Left lung (tissue), 14 donors: ENCODE results near the gene WFDC11. TPM values are rescaled to one million over a fixed set of nuclear protein-coding genes. Genes with fewer than 3 reads are reported as not detected.
"Not testable (repeated sequence)": the region's sequence is repeated elsewhere in the genome, so short reads cannot be mapped to it uniquely, and the experiment has no call there.

ENCODE experiments used
- ATAC-seq: fragments of 200-7000 bp; cut with Tn5 transposase; one replicate; pipeline ENCODE4 v1.9.1; 2020; ENCODE audit warnings: moderate library complexity
- DNase-seq, 4 donors: peaks; one replicate each; pipeline ENCODE4 v3.0.0-alpha.2; 2013 to 2020
- H3K27ac ChIP-seq, 2 donors: fragments of 200-600 bp; sonication (generic) in 1 of 2; one replicate each; pipeline versions ENCODE4 v1.5.0 to v1.8.0; 2020 to 2021
- H3K27me3 ChIP-seq, 2 donors: fragments of 200-600 bp; sonication (generic) in 1 of 2; one replicate each; pipeline versions ENCODE4 v1.5.0 to v1.8.0; 2020 to 2021
- H3K36me3 ChIP-seq, 2 donors: fragments of 200-600 bp; sonication (generic) in 1 of 2; one replicate each; pipeline versions ENCODE4 v1.5.0 to v1.8.0; 2020 to 2021
- H3K4me1 ChIP-seq, 2 donors: fragments of 200-600 bp; one replicate each; pipeline ENCODE4 v1.8.0; 2021
- H3K4me3 ChIP-seq, 2 donors: fragments of 200-600 bp; sonication (generic) in 1 of 2; one replicate each; pipeline versions ENCODE4 v1.5.0 to v1.8.0; 2020 to 2021; ENCODE audit warnings: mild to moderate bottlenecking in 1 of 2
- H3K9me3 ChIP-seq, 2 donors: fragments of 200-600 bp; sonication (generic) in 1 of 2; one replicate each; pipeline versions ENCODE4 v1.5.0 to v1.8.0; 2020 to 2021
- CTCF ChIP-seq, 2 donors: fragments of 200-600 bp; sonication (generic) in 1 of 2; IDR thresholded peaks; one replicate each; pipeline versions ENCODE4 v1.5.0 to v1.8.0; 2021; ENCODE audit warnings: antibody characterized with exemption in 2 of 2
- intact Hi-C, 2 donors: fragments of 100-400 bp; cut with DNase I; formaldehyde crosslinking; loops; one replicate each; pipeline versions ENCODE4 v1.11.2 to v1.14.2; 2022
- long read RNA-seq, 12 donors: library from polyadenylated mRNA in 2 of 12; unstranded in 2 of 12; transcript quantifications; one replicate each; pipeline ENCODE4 v2.0.0 and lab custom pipeline, GENCODE V29; 2019 to 2026
- polyA plus RNA-seq, 6 donors: library from polyadenylated mRNA; unstranded; fragments of 120-200 nt; gene quantifications; one replicate each; pipeline ENCODE4 v1.2.1, GENCODE V29; 2013; ENCODE audit not compliant: insufficient read length in 6 of 6
- total RNA-seq, 2 donors: library from RNA; stranded (reverse); fragmentation: NEBNext Ultra II Directional; extraction: Animal tissue kit (Norgen Biotek cat#: 25700); gene quantifications; one replicate each; pipeline ENCODE4 v1.2.1, GENCODE V29; 2021
- donor health status: DM: no; HTN: yes; CAD: no.
- donor health status: DM: no; HTN: no; CAD: no.

The WFDC11 gene
- total RNA-seq (not detected), polyA plus RNA-seq (not detected)
- long read RNA-seq, donor 1 = 0 reads
- long read RNA-seq, donor 2 = 0 reads
- long read RNA-seq, donor 3 = 0 reads
- long read RNA-seq, donor 4 = 0 reads
- long read RNA-seq, donor 5 = 0 reads
- long read RNA-seq, donor 6 = 0 reads
- long read RNA-seq, donor 7 = 0 reads
- long read RNA-seq, donor 8 = 0 reads
- long read RNA-seq, donor 9 = 0 reads
- long read RNA-seq, donor 10 = 0 reads
- long read RNA-seq, donor 11 = 0 reads
- long read RNA-seq, donor 12 = 0 reads

DNA sequence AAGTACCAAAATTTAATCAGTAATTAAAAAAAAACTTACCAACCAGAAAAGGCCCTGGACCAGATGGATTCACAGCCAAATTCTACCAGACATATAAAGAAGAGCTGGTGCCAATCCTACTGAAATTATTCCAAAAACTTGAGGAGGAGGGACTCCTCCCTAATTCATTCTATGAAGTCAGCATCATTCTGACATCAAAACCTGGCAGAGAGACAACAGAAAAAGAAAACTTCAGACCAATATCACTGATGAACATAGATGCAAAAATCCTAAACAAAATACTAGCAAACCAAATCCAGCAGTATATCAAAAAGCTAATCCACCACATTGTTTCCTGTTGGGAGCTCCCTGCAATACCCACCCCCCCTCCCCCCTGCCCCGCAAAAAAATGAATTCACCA is at the start of gene WFDC11:
TSS of gene WFDC11 (minus strand) at position 101 of the 400 bp plus-strand sequence. CDS start 19,639 bp downstream, outside the sequence.
- no peaks in the 10 kb centered on the region for H3K36me3 ChIP-seq
- intact Hi-C loops = no loop called here
- ATAC-seq (no peak), DNase-seq (no peak)
- TF ChIP-seq CTCF (IDR thresholded peaks at IDR 0.05) = no peak
- H3K27me3 ChIP-seq = no peaks in the 10 kb centered on the region
- no peaks in the 10 kb centered on the region for H3K4me1 ChIP-seq
- no peak within 1 kb of the TSS for H3K4me3 ChIP-seq
- no peaks in the 10 kb centered on the region for H3K9me3 ChIP-seq
- no peak within 1 kb of the TSS for H3K27ac ChIP-seq

DNA sequence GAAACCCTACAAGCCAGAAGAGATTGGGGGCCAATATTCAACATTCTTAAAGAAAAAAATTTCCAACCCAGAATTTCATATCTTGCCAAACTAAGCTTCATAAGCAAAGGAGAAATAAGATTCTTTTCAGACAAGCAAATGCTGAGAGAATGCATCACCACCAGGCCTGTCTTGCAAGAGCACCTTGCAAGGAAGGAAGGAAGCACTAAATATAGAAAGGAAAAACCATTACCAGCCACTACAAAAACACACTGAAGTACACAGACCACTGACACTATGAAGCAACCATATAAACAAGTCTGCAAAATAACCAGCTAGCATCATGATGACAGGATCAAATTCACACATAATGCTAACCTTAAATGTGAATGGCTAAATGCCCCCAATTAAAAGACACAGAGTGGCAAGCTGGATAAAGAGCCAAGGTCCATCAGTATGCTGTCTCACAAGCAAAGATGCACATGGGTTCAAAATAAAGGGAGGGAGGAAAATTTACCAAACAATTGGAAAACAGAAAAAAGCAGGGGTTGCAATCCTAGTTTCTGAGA is 46.2 kb upstream of the WFDC11 start:
- H3K4me1 ChIP-seq, H3K4me3 ChIP-seq, ATAC-seq, intact Hi-C loops, H3K9me3 ChIP-seq, H3K36me3 ChIP-seq, DNase-seq, H3K27me3 ChIP-seq, H3K27ac ChIP-seq: not testable (repeated sequence)

DNA sequence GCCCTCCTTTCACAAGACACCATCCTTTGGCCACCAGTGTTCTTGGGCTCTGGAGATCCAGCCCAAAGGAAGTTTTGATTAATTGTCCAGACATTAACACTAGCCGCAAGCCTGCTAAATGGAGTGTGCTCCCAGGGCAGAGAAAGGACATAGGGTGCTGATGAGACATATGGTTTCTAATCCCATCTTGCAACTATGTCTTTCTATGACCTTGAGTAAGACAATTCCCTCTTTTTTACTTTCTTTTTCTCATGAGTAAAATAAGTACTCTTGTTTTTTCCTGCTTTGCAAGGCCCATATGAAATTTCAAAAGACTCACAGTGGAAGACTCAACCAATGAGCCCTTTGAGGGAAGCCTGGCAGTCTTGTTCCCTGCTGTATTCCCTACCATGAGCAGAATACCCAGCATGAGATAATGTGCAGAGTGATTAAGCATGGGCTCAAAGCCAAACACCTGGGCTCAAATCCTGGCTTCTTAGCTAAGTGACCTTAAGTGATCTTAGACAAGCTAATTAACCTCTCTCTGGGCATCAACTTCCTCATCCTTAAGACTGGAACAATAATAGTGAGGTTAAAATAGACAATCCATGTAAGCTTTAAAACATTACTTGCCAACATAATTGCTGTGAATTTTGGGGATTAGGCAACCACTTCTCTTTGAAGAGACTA is 35.1 kb upstream of the WFDC11 start, which contains the start of gene WFDC10B:
TSS of gene WFDC10B (minus strand) at position 51 of the 669 bp plus-strand sequence. CDS start 19,027 bp downstream, outside the sequence.
- Histone ChIP-seq H3K4me1 (no peaks in the 10 kb centered on the region), H3K36me3 (no peaks in the 10 kb centered on the region), H3K27ac (no peak within 1 kb of the TSS), H3K9me3 (no peaks in the 10 kb centered on the region), H3K27me3 (no peaks in the 10 kb centered on the region), H3K4me3 (no peak within 1 kb of the TSS)
- DNase-seq (no peak), ATAC-seq (no peak)
- intact Hi-C loops = no loop called here
- TF ChIP-seq CTCF (IDR thresholded peaks at IDR 0.05) = no peak

GRCh38 chr20:45701873-45702272 is 31.8 kb upstream of the WFDC11 start, which contains the start of gene WFDC13:
TSS of gene WFDC13 (plus strand) at chr20:45702038. CDS start at chr20:45702124, 86 bp downstream.
- Histone ChIP-seq H3K27me3 (no peaks in the 10 kb centered on the region), H3K36me3 (no peaks in the 10 kb centered on the region), H3K27ac (no peak within 1 kb of the TSS), H3K4me3 (no peak within 1 kb of the TSS), H3K4me1 (no peaks in the 10 kb centered on the region), H3K9me3 (no peaks in the 10 kb centered on the region)
- DNase-seq (no peak), ATAC-seq (no peak)
- TF ChIP-seq CTCF (IDR thresholded peaks at IDR 0.05) = no peak
- intact Hi-C loops = no loop called here

DNA sequence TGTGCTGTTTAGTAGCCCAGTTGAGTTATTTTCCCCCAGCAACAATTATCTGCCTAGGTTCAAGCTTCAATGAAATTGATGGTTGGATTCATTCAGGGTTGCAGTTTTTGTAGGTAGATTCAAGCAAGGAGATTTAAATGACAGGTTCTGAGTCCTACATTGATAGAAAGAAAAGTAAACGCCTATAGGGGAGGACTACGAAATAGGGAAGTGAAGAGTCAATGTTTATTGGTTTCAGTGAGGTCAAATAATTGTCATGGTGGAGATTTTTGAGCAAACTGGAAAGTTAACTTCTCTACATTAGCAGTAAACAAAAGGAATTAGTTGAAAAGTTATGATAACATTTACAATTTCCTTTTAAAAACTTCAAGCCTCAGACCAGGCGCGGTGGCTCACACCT is 31.1 kb upstream of the WFDC11 start:
- H3K9me3 ChIP-seq = no peaks in the 10 kb centered on the region
- DNase-seq (no peak), ATAC-seq (no peak)
- intact Hi-C loops = no loop called here
- no peaks in the 10 kb centered on the region for H3K27me3 ChIP-seq
- TF ChIP-seq CTCF (IDR thresholded peaks at IDR 0.05) = no peak
- no peak overlapping the region for H3K4me3 ChIP-seq
- H3K36me3 ChIP-seq = no peaks in the 10 kb centered on the region
- no peak overlapping the region for H3K27ac ChIP-seq
- no peaks in the 10 kb centered on the region for H3K4me1 ChIP-seq
